Epidermal melanocyte (primary cell): ENCODE data around the gene GAS5.
"Not testable (repeated sequence)": the region's sequence is repeated elsewhere in the genome, so short reads cannot be mapped to it uniquely, and the experiment has no call there.

Experiments used
- DNase-seq: peaks from one replicate; pipeline ENCODE4 v3.0.0; 2011; ENCODE audit warnings: low spot score; ENCODE audit not compliant: insufficient read length

Gene GAS5

DNA sequence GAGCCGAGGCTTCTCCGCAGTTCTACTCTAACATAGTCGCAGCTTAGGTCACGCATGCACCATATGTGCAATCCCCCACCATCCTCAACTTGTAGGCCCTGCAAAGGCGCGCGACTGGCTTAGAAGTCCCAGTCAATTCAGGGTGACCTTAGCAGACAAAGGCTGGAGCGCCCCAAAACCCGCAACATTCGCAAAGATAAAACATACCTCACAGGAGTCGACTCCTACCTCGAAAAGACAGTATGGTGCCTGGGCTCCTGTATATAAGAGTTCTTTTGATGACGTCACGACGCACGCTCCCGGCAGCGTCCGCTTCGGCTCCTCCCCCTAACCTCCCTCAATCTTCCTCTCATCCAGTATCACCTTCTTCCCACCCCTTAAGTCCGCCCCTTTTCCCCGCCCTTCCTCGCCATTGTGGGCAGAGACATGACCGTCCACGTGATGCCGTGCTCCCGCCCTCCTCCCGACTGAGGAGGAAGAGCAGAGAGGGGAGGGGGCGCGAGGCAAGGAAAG lies at the start of gene GAS5:
Gene GAS5 (minus strand): TSS at position 237 of the 513 bp plus-strand sequence.
- peak; percentile 89 for DNase-seq

- DNase-seq, result no peak
Observed at GRCh38 chr1:173917149-173917548, 49.4 kb upstream of the GAS5 start, which contains the start of gene SERPINC1. Gene SERPINC1, minus strand, starts transcription at chr1:173917327. Its CDS starts 68 bp downstream, at chr1:173917259.

DNA sequence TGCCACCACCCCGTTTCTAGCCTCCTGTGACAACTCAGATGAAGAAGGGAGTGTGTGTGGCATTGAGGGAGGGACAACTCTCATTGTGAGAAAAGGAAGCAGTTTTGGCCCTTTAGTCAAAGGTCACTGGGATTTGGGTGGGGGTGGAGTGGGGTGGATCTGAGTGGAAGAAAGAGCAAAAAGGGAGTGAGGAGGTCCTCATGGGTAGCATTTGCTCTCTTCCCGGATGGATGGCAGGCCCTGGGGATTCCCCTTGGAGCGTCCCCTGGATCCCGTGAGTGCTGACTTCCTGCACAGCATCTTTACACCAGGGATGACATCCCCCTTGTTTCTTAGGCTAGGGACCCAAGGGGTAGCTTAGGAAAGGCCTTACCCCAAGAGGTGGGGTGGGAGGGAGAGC lies 48.9 kb upstream of the GAS5 start:
- no peak for DNase-seq

DNA sequence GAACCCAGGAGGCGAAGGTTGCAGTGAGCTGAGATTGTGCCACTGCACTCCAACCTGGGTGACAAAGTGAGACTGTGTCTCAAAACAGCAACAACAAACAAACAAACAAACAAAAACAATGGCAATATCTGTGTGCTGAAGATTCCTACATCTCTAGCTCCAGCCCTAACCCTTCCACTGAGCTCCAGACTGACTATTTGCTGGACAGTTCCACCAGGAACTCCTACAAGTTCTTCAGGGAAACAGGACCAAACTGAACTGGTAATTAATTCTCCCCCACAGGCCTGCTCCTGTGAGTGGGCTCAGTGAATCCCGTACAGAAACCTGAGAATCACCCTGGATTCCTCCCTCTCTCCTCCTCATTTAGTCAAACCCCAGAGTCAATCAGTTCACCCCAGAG lies 47.8 kb upstream of the GAS5 start:
- DNase-seq, result no peak

- DNase-seq, result no peak
Observed at GRCh38 chr1:173914366-173914871, 46.6 kb upstream of the GAS5 start.

DNA sequence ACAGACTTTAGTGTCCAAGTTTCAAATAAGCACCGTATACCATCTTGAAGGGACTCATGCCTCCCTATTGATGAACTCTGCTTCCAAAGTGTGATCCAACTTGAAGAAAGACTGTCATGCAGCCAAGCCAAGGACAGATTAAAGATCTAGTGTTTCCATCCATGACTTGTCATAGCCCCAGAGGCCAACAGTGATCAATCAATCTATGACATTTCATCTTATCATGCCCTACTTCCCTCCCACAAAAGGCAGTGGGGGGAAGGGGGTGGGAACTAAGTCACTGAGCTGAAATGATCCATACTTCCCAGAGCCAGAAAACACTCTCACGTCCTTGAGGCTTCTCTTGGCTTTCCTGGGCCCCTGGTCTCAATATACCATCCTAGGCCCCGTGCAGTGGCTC lies 45.3 kb upstream of the GAS5 start:
- DNase-seq, result no peak

GRCh38 chr1:173903827-173904531 lies 36.2 kb upstream of the GAS5 start:
- DNase-seq, result no peak

- no peak for DNase-seq
Observed at GRCh38 chr1:173900992-173901391, 33.2 kb upstream of the GAS5 start.

DNA sequence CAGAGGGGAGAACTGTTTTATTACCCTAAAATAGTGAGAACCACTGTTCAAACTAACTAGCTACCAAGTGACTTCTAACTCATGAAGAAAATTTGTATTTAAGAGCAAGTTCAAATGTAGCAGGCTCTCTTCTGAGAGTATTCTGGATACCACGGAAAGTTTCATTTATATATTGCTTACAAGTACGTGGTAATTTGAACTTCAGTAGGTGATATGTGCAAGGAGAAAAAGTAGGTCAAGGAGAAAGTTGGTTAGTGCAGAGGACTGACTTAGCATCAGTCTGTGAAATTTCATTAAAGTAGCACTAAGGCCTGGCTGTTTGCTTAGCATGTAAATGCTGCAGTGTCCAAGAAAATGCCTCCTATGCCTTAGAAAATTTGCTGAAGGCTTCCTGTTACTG lies 32.6 kb upstream of the GAS5 start:
- no peak for DNase-seq

DNA sequence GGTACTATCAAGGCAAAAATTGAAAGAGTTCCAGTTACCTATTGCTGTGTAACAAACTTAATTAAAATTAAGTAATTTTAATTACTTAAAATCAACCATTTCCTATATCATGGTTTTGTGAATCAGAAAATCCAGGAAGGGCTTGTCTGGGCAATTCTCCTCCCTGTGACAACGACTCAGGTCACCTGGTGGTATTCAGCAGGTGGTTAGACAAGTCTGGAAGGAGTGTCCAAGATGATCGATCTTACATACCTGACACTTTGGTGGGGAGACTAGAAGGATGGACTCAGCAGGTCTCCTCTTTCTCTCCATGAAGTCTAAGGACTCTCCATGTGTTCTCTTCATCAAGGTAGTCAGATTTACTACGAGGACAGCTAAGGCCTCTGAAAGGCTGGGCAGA lies 26.4 kb upstream of the GAS5 start:
- no peak for DNase-seq

DNA sequence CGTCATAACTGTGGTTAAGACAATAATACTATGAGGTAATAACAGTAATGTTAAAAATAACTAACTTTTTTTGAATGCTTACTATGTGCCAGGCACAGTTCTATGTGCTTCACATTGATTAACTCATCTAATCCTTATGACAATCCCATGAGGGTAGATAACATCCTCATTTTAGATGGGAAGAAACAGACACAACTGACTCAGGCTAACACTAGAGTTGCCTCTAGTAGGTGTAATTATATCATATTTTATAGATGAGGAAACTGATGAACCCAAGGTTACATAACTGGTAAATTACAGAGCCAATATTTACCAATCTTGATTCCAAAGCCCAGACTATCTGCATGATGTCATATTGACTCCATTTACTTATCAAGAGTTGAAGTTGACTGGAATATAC lies 25.8 kb upstream of the GAS5 start:
- DNase-seq, result no peak

DNA sequence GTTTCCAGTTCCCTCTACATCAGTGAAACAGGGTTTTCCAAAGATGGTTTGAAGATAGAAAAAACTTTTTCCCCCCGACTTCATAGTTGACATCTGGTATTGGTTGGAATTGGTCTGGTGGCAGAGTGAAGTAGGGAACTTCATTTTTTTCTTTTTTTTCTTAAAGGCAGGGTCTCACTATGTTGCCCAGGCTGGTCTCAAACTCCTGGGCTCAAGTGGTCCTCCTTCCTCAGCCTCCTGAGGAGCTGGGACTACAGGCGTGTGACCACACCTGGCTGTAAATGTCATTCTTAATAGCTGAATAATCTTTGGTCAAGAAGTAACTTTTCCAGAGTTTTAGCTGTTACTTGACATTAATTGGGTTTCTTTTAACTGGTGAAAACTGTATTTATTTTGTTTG lies 22.1 kb upstream of the GAS5 start:
- no peak for DNase-seq

- DNase-seq, result no peak
Observed at GRCh38 chr1:173888749-173889148, 21.0 kb upstream of the GAS5 start.

DNA sequence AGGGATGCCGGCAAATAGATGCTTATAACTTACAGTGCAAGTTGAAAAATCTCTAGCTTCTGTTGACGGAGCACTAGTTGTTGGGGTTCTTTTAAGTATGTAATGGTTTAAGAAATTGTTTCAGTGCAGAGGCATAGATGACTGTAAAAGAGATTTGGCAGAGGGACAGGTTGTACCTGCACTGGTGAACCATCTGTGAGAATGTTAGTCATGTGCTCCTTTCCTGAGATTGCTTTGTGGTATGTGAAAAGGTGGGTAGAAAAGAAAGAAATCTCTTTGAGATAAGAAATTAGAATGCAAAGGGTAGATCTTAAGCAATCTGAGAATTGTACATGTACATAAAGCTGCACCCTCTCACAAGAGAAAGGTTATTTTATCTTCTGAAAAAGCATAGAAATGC lies 19.8 kb upstream of the GAS5 start:
- no peak for DNase-seq

GRCh38 chr1:173886746-173887611 lies 19.2 kb upstream of the GAS5 start:
- DNase-seq, result no peak

- DNase-seq, result no peak
Observed at GRCh38 chr1:173884701-173885100, 16.9 kb upstream of the GAS5 start.

GRCh38 chr1:173881117-173881516 lies 13.3 kb upstream of the GAS5 start:
- not testable (repeated sequence) for DNase-seq

- no peak for DNase-seq
Observed at GRCh38 chr1:173878251-173878650, 10.5 kb upstream of the GAS5 start.

- DNase-seq, result no peak
Observed at GRCh38 chr1:173876732-173877131, 8.9 kb upstream of the GAS5 start.

DNA sequence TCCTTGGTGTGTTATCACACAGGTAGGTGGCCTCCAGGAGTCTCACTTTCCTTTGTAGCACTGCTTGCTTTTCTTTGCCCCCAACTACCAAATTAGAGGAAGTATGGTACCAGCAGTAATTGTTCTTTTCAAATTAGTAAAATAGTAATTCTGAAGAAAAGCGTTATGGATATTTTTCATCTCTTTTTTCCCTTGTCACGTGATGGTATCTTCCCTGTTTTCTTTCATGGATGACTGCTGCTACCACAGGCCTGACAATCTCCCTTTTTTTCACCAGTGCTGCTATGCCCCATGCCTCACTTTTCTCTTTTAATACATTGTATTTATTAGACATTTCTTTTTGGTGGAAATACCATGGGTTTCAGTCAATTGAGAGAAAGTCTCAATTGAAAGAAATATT lies 3.7 kb upstream of the GAS5 start:
- no peak for DNase-seq

- no peak for DNase-seq
Observed at GRCh38 chr1:173871091-173871490, 3.3 kb upstream of the GAS5 start.
